ENCODE results near the gene IRF2BPL. TPM values are rescaled to one million over a fixed set of nuclear protein-coding genes. Genes with fewer than 3 reads are reported as not detected.

The IRF2BPL gene
- total and polyA plus RNA-seq, 9 of the 15 experiments (the other 6 are each of a cell fraction or from before 2014, with no cell fraction given) = 0.52 to 21.6 (median 2.5) TPM

DNA sequence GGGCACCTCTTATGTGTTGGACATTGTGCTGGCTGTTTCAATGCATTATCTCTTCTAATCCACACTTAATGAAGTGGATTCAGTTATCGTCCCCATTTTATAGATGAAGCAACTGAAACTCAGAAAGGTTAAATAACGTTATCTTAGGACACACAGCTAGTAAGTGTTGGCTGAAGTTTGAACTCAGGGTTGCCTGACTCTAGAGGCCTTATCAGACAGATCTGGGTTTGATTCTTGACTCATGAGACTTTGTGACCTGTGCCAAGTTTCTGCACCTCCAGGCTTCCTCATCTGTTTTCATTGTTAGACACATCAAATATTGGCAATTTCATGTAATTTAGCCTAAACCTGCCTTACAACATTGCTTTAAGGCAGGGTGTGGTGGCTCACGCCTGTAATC, 18.2 kb upstream of the IRF2BPL start (continued):
- no peak for TF ChIP-seq ZNF274 (IDR thresholded peaks at IDR 0.05; ENCODE audit: borderline replicate concordance, low read depth, low read length)
- no peak for TF ChIP-seq TBP (optimal IDR thresholded peaks at IDR 0.05; ENCODE audit: low read depth, low read length)
- TF ChIP-seq PYGO2 (tag; IDR thresholded peaks at IDR 0.05) = no peak
- TF ChIP-seq, protein P1, sequence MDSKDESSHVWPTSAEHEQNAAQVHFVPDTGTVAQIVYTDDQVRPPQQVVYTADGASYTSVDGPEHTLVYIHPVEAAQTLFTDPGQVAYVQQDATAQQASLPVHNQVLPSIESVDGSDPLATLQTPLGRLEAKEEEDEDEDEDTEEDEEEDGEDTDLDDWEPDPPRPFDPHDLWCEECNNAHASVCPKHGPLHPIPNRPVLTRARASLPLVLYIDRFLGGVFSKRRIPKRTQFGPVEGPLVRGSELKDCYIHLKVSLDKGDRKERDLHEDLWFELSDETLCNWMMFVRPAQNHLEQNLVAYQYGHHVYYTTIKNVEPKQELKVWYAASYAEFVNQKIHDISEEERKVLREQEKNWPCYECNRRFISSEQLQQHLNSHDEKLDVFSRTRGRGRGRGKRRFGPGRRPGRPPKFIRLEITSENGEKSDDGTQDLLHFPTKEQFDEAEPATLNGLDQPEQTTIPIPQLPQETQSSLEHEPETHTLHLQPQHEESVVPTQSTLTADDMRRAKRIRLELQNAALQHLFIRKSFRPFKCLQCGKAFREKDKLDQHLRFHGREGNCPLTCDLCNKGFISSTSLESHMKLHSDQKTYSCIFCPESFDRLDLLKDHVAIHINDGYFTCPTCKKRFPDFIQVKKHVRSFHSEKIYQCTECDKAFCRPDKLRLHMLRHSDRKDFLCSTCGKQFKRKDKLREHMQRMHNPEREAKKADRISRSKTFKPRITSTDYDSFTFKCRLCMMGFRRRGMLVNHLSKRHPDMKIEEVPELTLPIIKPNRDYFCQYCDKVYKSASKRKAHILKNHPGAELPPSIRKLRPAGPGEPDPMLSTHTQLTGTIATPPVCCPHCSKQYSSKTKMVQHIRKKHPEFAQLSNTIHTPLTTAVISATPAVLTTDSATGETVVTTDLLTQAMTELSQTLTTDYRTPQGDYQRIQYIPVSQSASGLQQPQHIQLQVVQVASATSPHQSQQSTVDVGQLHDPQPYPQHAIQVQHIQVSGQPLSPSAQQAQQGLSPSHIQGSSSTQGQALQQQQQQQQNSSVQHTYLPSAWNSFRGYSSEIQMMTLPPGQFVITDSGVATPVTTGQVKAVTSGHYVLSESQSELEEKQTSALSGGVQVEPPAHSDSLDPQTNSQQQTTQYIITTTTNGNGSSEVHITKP (IDR thresholded peaks at IDR 0.05; ENCODE audit: partially characterized antibody) = no peak
- TF ChIP-seq, protein P2, sequence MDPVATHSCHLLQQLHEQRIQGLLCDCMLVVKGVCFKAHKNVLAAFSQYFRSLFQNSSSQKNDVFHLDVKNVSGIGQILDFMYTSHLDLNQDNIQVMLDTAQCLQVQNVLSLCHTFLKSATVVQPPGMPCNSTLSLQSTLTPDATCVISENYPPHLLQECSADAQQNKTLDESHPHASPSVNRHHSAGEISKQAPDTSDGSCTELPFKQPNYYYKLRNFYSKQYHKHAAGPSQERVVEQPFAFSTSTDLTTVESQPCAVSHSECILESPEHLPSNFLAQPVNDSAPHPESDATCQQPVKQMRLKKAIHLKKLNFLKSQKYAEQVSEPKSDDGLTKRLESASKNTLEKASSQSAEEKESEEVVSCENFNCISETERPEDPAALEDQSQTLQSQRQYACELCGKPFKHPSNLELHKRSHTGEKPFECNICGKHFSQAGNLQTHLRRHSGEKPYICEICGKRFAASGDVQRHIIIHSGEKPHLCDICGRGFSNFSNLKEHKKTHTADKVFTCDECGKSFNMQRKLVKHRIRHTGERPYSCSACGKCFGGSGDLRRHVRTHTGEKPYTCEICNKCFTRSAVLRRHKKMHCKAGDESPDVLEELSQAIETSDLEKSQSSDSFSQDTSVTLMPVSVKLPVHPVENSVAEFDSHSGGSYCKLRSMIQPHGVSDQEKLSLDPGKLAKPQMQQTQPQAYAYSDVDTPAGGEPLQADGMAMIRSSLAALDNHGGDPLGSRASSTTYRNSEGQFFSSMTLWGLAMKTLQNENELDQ (CRISPR knock-in tag; IDR thresholded peaks at IDR 0.05; ENCODE audit: borderline replicate concordance) = no peak
- peak; percentile 38; the same call in 1 of the 2 replicates for TF ChIP-seq CBFA2T3 (IDR thresholded peaks at IDR 0.05)
- TF ChIP-seq ZNF140 (CRISPR knock-in tag; IDR thresholded peaks at IDR 0.05) = no peak
- TF ChIP-seq GABPB1 (CRISPR knock-in tag; IDR thresholded peaks at IDR 0.05) = no peak
- TF ChIP-seq ESRRA (IDR thresholded peaks at IDR 0.05; ENCODE audit: borderline replicate concordance, low read depth) = peak; percentile 88; the same call in 1 of the 2 replicates
- TF ChIP-seq ZNF175 (CRISPR knock-in tag; IDR thresholded peaks at IDR 0.05; ENCODE audit: low read depth) = no peak
- TF ChIP-seq, protein P3, sequence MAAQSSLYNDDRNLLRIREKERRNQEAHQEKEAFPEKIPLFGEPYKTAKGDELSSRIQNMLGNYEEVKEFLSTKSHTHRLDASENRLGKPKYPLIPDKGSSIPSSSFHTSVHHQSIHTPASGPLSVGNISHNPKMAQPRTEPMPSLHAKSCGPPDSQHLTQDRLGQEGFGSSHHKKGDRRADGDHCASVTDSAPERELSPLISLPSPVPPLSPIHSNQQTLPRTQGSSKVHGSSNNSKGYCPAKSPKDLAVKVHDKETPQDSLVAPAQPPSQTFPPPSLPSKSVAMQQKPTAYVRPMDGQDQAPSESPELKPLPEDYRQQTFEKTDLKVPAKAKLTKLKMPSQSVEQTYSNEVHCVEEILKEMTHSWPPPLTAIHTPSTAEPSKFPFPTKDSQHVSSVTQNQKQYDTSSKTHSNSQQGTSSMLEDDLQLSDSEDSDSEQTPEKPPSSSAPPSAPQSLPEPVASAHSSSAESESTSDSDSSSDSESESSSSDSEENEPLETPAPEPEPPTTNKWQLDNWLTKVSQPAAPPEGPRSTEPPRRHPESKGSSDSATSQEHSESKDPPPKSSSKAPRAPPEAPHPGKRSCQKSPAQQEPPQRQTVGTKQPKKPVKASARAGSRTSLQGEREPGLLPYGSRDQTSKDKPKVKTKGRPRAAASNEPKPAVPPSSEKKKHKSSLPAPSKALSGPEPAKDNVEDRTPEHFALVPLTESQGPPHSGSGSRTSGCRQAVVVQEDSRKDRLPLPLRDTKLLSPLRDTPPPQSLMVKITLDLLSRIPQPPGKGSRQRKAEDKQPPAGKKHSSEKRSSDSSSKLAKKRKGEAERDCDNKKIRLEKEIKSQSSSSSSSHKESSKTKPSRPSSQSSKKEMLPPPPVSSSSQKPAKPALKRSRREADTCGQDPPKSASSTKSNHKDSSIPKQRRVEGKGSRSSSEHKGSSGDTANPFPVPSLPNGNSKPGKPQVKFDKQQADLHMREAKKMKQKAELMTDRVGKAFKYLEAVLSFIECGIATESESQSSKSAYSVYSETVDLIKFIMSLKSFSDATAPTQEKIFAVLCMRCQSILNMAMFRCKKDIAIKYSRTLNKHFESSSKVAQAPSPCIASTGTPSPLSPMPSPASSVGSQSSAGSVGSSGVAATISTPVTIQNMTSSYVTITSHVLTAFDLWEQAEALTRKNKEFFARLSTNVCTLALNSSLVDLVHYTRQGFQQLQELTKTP (IDR thresholded peaks at IDR 0.05; ENCODE audit: low read depth in 1 of 2, partially characterized antibody in 2 of 2) = no peak
- TF ChIP-seq, protein P4, sequence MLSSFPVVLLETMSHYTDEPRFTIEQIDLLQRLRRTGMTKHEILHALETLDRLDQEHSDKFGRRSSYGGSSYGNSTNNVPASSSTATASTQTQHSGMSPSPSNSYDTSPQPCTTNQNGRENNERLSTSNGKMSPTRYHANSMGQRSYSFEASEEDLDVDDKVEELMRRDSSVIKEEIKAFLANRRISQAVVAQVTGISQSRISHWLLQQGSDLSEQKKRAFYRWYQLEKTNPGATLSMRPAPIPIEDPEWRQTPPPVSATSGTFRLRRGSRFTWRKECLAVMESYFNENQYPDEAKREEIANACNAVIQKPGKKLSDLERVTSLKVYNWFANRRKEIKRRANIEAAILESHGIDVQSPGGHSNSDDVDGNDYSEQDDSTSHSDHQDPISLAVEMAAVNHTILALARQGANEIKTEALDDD (IDR thresholded peaks at IDR 0.05) = peak; percentile 54; the same call in 1 of the 2 replicates
- no peak for TF ChIP-seq ILF3 (IDR thresholded peaks at IDR 0.05; ENCODE audit: borderline replicate concordance)
- TF ChIP-seq EP300 (IDR thresholded peaks at IDR 0.05; ENCODE audit: low read length) = no peak
- TF ChIP-seq ZNF212 (CRISPR knock-in tag; IDR thresholded peaks at IDR 0.05) = no peak
- no peak for TF ChIP-seq ZC3H8 (IDR thresholded peaks at IDR 0.05)
- TF ChIP-seq CHCHD3 (CRISPR knock-in tag; IDR thresholded peaks at IDR 0.05) = no peak
- peak; percentile 36; the same call in 1 of the 2 replicates for TF ChIP-seq ARID1B (IDR thresholded peaks at IDR 0.05)
- TF ChIP-seq ZNF551 (CRISPR knock-in tag; IDR thresholded peaks at IDR 0.05) = no peak

Measured in K562 (cell line).